ENCODE results near the gene SOCS4. TPM values are rescaled to one million over a fixed set of nuclear protein-coding genes. Genes with fewer than 3 reads are reported as not detected.

The SOCS4 gene, protein sequence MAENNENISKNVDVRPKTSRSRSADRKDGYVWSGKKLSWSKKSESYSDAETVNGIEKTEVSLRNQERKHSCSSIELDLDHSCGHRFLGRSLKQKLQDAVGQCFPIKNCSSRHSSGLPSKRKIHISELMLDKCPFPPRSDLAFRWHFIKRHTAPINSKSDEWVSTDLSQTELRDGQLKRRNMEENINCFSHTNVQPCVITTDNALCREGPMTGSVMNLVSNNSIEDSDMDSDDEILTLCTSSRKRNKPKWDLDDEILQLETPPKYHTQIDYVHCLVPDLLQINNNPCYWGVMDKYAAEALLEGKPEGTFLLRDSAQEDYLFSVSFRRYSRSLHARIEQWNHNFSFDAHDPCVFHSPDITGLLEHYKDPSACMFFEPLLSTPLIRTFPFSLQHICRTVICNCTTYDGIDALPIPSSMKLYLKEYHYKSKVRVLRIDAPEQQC
- total RNA-seq = 9.7 TPM
- 12.9 TPM for polyA plus RNA-seq
- long read RNA-seq, donor 1, full-length matches to known transcripts = 1 of 1 reads
- long read RNA-seq, donor 1, partial matches to known transcripts = 0 of 1 reads
- long read RNA-seq, donor 1, other reads (novel, unspliced or antisense) = 0 of 1 reads
- long read RNA-seq, donor 2 = 0 reads
- long read RNA-seq, donor 3, full-length matches to known transcripts = 9 of 9 reads
- long read RNA-seq, donor 3, partial matches to known transcripts = 0 of 9 reads
- long read RNA-seq, donor 3, other reads (novel, unspliced or antisense) = 0 of 9 reads
- long read RNA-seq, donor 4, full-length matches to known transcripts = 7 of 7 reads
- long read RNA-seq, donor 4, partial matches to known transcripts = 0 of 7 reads
- long read RNA-seq, donor 4, other reads (novel, unspliced or antisense) = 0 of 7 reads
- long read RNA-seq, donor 5, full-length matches to known transcripts = 12 of 12 reads
- long read RNA-seq, donor 5, partial matches to known transcripts = 0 of 12 reads
- long read RNA-seq, donor 5, other reads (novel, unspliced or antisense) = 0 of 12 reads
- long read RNA-seq, donor 6, full-length matches to known transcripts = 6 of 6 reads
- long read RNA-seq, donor 6, partial matches to known transcripts = 0 of 6 reads
- long read RNA-seq, donor 6, other reads (novel, unspliced or antisense) = 0 of 6 reads
- long read RNA-seq, donor 7, full-length matches to known transcripts = 8 of 8 reads
- long read RNA-seq, donor 7, partial matches to known transcripts = 0 of 8 reads
- long read RNA-seq, donor 7, other reads (novel, unspliced or antisense) = 0 of 8 reads
- long read RNA-seq, donor 8, full-length matches to known transcripts = 2 of 2 reads
- long read RNA-seq, donor 8, partial matches to known transcripts = 0 of 2 reads
- long read RNA-seq, donor 8, other reads (novel, unspliced or antisense) = 0 of 2 reads
- long read RNA-seq, donor 9, full-length matches to known transcripts = 4 of 4 reads
- long read RNA-seq, donor 9, partial matches to known transcripts = 0 of 4 reads
- long read RNA-seq, donor 9, other reads (novel, unspliced or antisense) = 0 of 4 reads
- long read RNA-seq, donor 10, full-length matches to known transcripts = 4 of 25 reads
- long read RNA-seq, donor 10, partial matches to known transcripts = 0 of 25 reads
- long read RNA-seq, donor 10, other reads (novel, unspliced or antisense) = 21 of 25 reads

- Histone ChIP-seq H3K36me3 (ENCODE audit: control insufficient read depth in 2 of 2, insufficient read depth in 2 of 2, low read length in 1 of 2) (peaks cover 0 to 3% of the 10 kb centered on the region in 2 donors), H3K9me3 (ENCODE audit: control insufficient read depth in 2 of 2, insufficient read depth in 1 of 2, low read length in 1 of 2) (no peaks in the 10 kb centered on the region), H3K4me1 (ENCODE audit: control insufficient read depth in 2 of 2, insufficient read depth in 2 of 2, low read length in 2 of 2) (peaks cover 3 to 7% of the 10 kb centered on the region in 2 donors), H3K27me3 (ENCODE audit: control insufficient read depth in 2 of 2, insufficient read depth in 1 of 2, low read length in 1 of 2) (no peaks in the 10 kb centered on the region), H3K27ac (ENCODE audit: low read depth in 1 of 2, low read length in 1 of 2) (peak within 1 kb of the TSS; percentile 79 to 87), H3K4me3 (ENCODE audit: low read length in 2 of 2) (peak within 1 kb of the TSS; percentile 59 to 95)
- DNase-seq (ENCODE audit: low read depth in 6 of 9, low spot score in 9 of 9) = peak; percentile 80 to 95 (median 92)
- WGBS = under 1% methylated on average over 56 of the region's 56 CpGs
These were observed at the start of gene SOCS4, which contains the start of gene WDHD1 for GRCh38 chr14:55026793-55027561. TSS of gene SOCS4 (plus strand) at chr14:55027236. CDS start at chr14:55043042, 15,806 bp downstream. TSS of gene WDHD1 (minus strand) at chr14:55027099. CDS start at chr14:55026787, 312 bp downstream.

DNA sequence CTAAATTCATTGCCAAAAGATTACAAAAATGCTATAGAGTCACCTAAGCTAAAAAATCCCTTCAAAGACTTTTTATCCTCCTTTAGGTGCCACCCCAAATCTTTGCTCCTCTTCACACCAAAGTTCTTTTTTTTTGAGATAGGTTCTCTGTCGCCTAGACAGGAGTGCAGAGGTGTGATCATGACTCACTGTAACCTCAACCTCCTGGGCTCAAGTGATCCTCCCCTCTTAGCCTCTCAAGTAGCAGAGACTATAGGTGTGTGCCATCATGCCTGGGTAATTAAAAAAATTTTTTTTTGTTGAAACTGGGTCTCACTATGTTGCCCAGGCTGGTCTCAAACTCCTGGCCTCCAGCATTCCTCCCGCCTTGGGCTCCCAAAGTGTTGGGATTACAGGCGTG is 48.0 kb upstream of the SOCS4 start:
- DNase-seq (ENCODE audit: low read depth in 6 of 9, low spot score in 9 of 9) = no peak
- peaks cover 3 to 21% of the 10 kb centered on the region in 2 donors for H3K36me3 ChIP-seq (ENCODE audit: control insufficient read depth in 2 of 2, insufficient read depth in 2 of 2, low read length in 1 of 2)
- H3K27ac ChIP-seq (ENCODE audit: low read depth in 1 of 2, low read length in 1 of 2) = no peak overlapping the region
- 95% methylated on average over 3 of the region's 3 CpGs for WGBS
- H3K4me1 ChIP-seq (ENCODE audit: control insufficient read depth in 2 of 2, insufficient read depth in 2 of 2, low read length in 2 of 2) = no peaks in the 10 kb centered on the region
- no peak overlapping the region for H3K4me3 ChIP-seq (ENCODE audit: low read length in 2 of 2)
- no peaks in the 10 kb centered on the region for H3K9me3 ChIP-seq (ENCODE audit: control insufficient read depth in 2 of 2, insufficient read depth in 1 of 2, low read length in 1 of 2)
- no peaks in the 10 kb centered on the region for H3K27me3 ChIP-seq (ENCODE audit: control insufficient read depth in 2 of 2, insufficient read depth in 1 of 2, low read length in 1 of 2)

DNA sequence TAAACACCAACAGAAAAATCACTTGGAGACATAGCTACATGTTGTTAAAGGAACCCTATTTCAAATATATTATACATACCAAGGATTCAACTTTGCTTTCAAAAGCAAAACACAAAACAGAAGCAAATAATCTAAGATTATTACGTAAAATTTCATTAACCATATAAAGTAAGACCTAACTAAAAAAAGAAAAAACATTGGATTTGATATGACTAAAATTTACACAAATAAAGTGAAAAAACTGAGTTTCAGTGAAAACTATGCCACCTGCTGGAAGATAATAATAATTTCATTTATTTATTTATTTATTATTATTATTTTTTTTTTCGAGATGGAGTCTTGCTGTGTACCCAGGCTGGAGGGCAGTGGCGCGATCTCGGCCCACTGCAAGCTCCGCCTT is 45.3 kb upstream of the SOCS4 start:
- 86% methylated on average over 6 of the region's 6 CpGs for WGBS
- DNase-seq (ENCODE audit: low read depth in 6 of 9, low spot score in 9 of 9) = no peak
- no peaks in the 10 kb centered on the region for H3K9me3 ChIP-seq (ENCODE audit: control insufficient read depth in 2 of 2, insufficient read depth in 1 of 2, low read length in 1 of 2)

GRCh38 chr14:54985156-54985555 is 41.9 kb upstream of the SOCS4 start:
- Histone ChIP-seq H3K36me3 (ENCODE audit: control insufficient read depth in 2 of 2, insufficient read depth in 2 of 2, low read length in 1 of 2) (peaks cover 11 to 32% of the 10 kb centered on the region in 2 donors), H3K27ac (ENCODE audit: low read depth in 1 of 2, low read length in 1 of 2) (no peak overlapping the region), H3K9me3 (ENCODE audit: control insufficient read depth in 2 of 2, insufficient read depth in 1 of 2, low read length in 1 of 2) (no peaks in the 10 kb centered on the region), H3K4me3 (ENCODE audit: low read length in 2 of 2) (no peak overlapping the region), H3K4me1 (ENCODE audit: control insufficient read depth in 2 of 2, insufficient read depth in 2 of 2, low read length in 2 of 2) (no peaks in the 10 kb centered on the region), H3K27me3 (ENCODE audit: control insufficient read depth in 2 of 2, insufficient read depth in 1 of 2, low read length in 1 of 2) (no peaks in the 10 kb centered on the region)
- DNase-seq (ENCODE audit: low read depth in 6 of 9, low spot score in 9 of 9) = no peak
- WGBS = 99% methylated on average over 4 of the region's 4 CpGs

More for the DNA sequence above, 45.3 kb upstream of the SOCS4 start:
- H3K27ac ChIP-seq (ENCODE audit: low read depth in 1 of 2, low read length in 1 of 2) = no peak overlapping the region
- H3K4me1 ChIP-seq (ENCODE audit: control insufficient read depth in 2 of 2, insufficient read depth in 2 of 2, low read length in 2 of 2) = no peaks in the 10 kb centered on the region
- no peaks in the 10 kb centered on the region for H3K27me3 ChIP-seq (ENCODE audit: control insufficient read depth in 2 of 2, insufficient read depth in 1 of 2, low read length in 1 of 2)
- no peak overlapping the region for H3K4me3 ChIP-seq (ENCODE audit: low read length in 2 of 2)
- H3K36me3 ChIP-seq (ENCODE audit: control insufficient read depth in 2 of 2, insufficient read depth in 2 of 2, low read length in 1 of 2) = peaks cover 7 to 32% of the 10 kb centered on the region in 2 donors

- no peak for DNase-seq (ENCODE audit: low read depth in 6 of 9, low spot score in 9 of 9)
- no peak overlapping the region for H3K27ac ChIP-seq (ENCODE audit: low read depth in 1 of 2, low read length in 1 of 2)
- no peak overlapping the region for H3K4me3 ChIP-seq (ENCODE audit: low read length in 2 of 2)
- 55% methylated on average over 3 of the region's 3 CpGs for WGBS
- no peaks in the 10 kb centered on the region for H3K9me3 ChIP-seq (ENCODE audit: control insufficient read depth in 2 of 2, insufficient read depth in 1 of 2, low read length in 1 of 2)
- no peaks in the 10 kb centered on the region for H3K4me1 ChIP-seq (ENCODE audit: control insufficient read depth in 2 of 2, insufficient read depth in 2 of 2, low read length in 2 of 2)
- peaks cover 12 to 19% of the 10 kb centered on the region in 2 donors for H3K36me3 ChIP-seq (ENCODE audit: control insufficient read depth in 2 of 2, insufficient read depth in 2 of 2, low read length in 1 of 2)
- H3K27me3 ChIP-seq (ENCODE audit: control insufficient read depth in 2 of 2, insufficient read depth in 1 of 2, low read length in 1 of 2) = no peaks in the 10 kb centered on the region
These were observed 26.7 kb upstream of the SOCS4 start for GRCh38 chr14:55000381-55000780.

DNA sequence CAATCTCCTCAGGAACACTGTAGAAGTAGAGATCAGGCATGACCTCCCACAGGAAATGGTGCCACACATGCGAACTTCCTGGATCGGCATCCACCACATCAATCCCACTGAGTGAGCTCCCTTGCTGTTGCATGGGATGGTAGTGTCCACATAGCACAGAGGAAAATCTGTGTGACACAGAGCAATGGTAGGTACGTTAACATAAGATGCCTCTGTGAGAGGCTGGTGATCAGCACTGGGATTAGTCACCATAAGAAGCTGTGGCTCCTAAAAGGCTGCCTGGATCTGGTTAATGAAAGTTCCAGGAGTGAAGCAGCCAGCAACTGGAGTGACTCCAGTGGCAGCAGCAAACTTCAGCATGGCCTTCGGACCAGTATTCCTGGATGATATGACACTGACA is 22.0 kb upstream of the SOCS4 start:
- Histone ChIP-seq H3K36me3 (ENCODE audit: control insufficient read depth in 2 of 2, insufficient read depth in 2 of 2, low read length in 1 of 2) (peaks cover 15 to 30% of the 10 kb centered on the region in 2 donors), H3K27me3 (ENCODE audit: control insufficient read depth in 2 of 2, insufficient read depth in 1 of 2, low read length in 1 of 2) (no peaks in the 10 kb centered on the region), H3K4me3 (ENCODE audit: low read length in 2 of 2) (no peak overlapping the region), H3K4me1 (ENCODE audit: control insufficient read depth in 2 of 2, insufficient read depth in 2 of 2, low read length in 2 of 2) (no peaks in the 10 kb centered on the region), H3K9me3 (ENCODE audit: control insufficient read depth in 2 of 2, insufficient read depth in 1 of 2, low read length in 1 of 2) (no peaks in the 10 kb centered on the region), H3K27ac (ENCODE audit: low read depth in 1 of 2, low read length in 1 of 2) (no peak overlapping the region)
- 77% methylated on average over 4 of the region's 4 CpGs for WGBS
- DNase-seq (ENCODE audit: low read depth in 6 of 9, low spot score in 9 of 9) = no peak

GRCh38 chr14:55015006-55015405 is 12.0 kb upstream of the SOCS4 start:
- H3K4me1 ChIP-seq (ENCODE audit: control insufficient read depth in 2 of 2, insufficient read depth in 2 of 2, low read length in 2 of 2) = no peaks in the 10 kb centered on the region
- DNase-seq (ENCODE audit: low read depth in 6 of 9, low spot score in 9 of 9) = no peak
- H3K27me3 ChIP-seq (ENCODE audit: control insufficient read depth in 2 of 2, insufficient read depth in 1 of 2, low read length in 1 of 2) = no peaks in the 10 kb centered on the region
- no peak overlapping the region for H3K4me3 ChIP-seq (ENCODE audit: low read length in 2 of 2)
- peaks cover 4 to 14% of the 10 kb centered on the region in 2 donors for H3K36me3 ChIP-seq (ENCODE audit: control insufficient read depth in 2 of 2, insufficient read depth in 2 of 2, low read length in 1 of 2)
- H3K9me3 ChIP-seq (ENCODE audit: control insufficient read depth in 2 of 2, insufficient read depth in 1 of 2, low read length in 1 of 2) = no peaks in the 10 kb centered on the region
- 100% methylated on average over 2 of the region's 2 CpGs for WGBS
- no peak overlapping the region for H3K27ac ChIP-seq (ENCODE audit: low read depth in 1 of 2, low read length in 1 of 2)
